ENCODE results near the gene EPDR1. TPM values are rescaled to one million over a fixed set of nuclear protein-coding genes. Genes with fewer than 3 reads are reported as not detected.
"Not testable (repeated sequence)": the region's sequence is repeated elsewhere in the genome, so short reads cannot be mapped to it uniquely, and the experiment has no call there.

The EPDR1 gene
- total RNA-seq, 2 donors from 2014 or later = 2.7 to 7.3 TPM

GRCh38 chr7:37947138-37947940 is 26.9 kb downstream of the EPDR1 start:
- Mint-ChIP-seq H3K4me1 (peaks cover 3% of the 10 kb centered on the region), H3K27ac (no peak overlapping the region), H3K4me3 (no peak overlapping the region), H3K9me3 (no peaks in the 10 kb centered on the region), H3K27me3 (ENCODE audit: insufficient read depth) (no peaks in the 10 kb centered on the region), H3K36me3 (ENCODE audit: low read depth) (no peaks in the 10 kb centered on the region)
- H3K36me3 ChIP-seq (ENCODE audit: control insufficient read depth, insufficient read depth, low read length) = no peaks in the 10 kb centered on the region
- no peak overlapping the region for H3K27ac ChIP-seq (ENCODE audit: low read depth, low read length)
- 91 to 92% methylated on average over 7 of the region's 7 CpGs for WGBS, 2 experiments (ENCODE audit: insufficient coverage in 1 of 2, insufficient read length in 1 of 2)
- no peak overlapping the region for H3K9ac ChIP-seq (ENCODE audit: extremely low read depth, low read length, poor library complexity, severe bottlenecking)
- no peak for DNase-seq
- no peak for TF ChIP-seq CTCF (conservative IDR thresholded peaks at IDR 0.05)
- H3K4me3 ChIP-seq (ENCODE audit: low read length) = no peak overlapping the region
- no peaks in the 10 kb centered on the region for H3K4me1 ChIP-seq (ENCODE audit: control insufficient read depth, insufficient read depth, low read length)
- H3K27me3 ChIP-seq (ENCODE audit: control insufficient read depth, insufficient read depth, low read length, poor library complexity, severe bottlenecking) = no peaks in the 10 kb centered on the region
- no peaks in the 10 kb centered on the region for H3K9me3 ChIP-seq (ENCODE audit: control insufficient read depth, low read length)

GRCh38 chr7:37947941-37948210 is 27.4 kb downstream of the EPDR1 start:
- no peaks in the 10 kb centered on the region for H3K27me3 Mint-ChIP-seq (ENCODE audit: insufficient read depth)
- H3K27me3 ChIP-seq (ENCODE audit: control insufficient read depth, insufficient read depth, low read length, poor library complexity, severe bottlenecking) = no peaks in the 10 kb centered on the region
- WGBS, 2 experiments (ENCODE audit: insufficient coverage in 1 of 2, insufficient read length in 1 of 2) = 88 to 89% methylated on average over 7 of the region's 7 CpGs
- TF ChIP-seq CTCF (conservative IDR thresholded peaks at IDR 0.05) = no peak
- peak overlapping the region; percentile 8 for H3K27ac ChIP-seq (ENCODE audit: low read depth, low read length)
- no peak overlapping the region for H3K9ac ChIP-seq (ENCODE audit: extremely low read depth, low read length, poor library complexity, severe bottlenecking)
- no peaks in the 10 kb centered on the region for H3K9me3 ChIP-seq (ENCODE audit: control insufficient read depth, low read length)
- DNase-seq = no peak
- H3K27ac Mint-ChIP-seq = no peak overlapping the region
- H3K36me3 ChIP-seq (ENCODE audit: control insufficient read depth, insufficient read depth, low read length) = no peaks in the 10 kb centered on the region
- no peaks in the 10 kb centered on the region for H3K36me3 Mint-ChIP-seq (ENCODE audit: low read depth)
- no peak overlapping the region for H3K4me3 Mint-ChIP-seq
- no peaks in the 10 kb centered on the region for H3K9me3 Mint-ChIP-seq
- H3K4me1 ChIP-seq (ENCODE audit: control insufficient read depth, insufficient read depth, low read length) = no peaks in the 10 kb centered on the region
- peaks cover 3% of the 10 kb centered on the region for H3K4me1 Mint-ChIP-seq
- H3K4me3 ChIP-seq (ENCODE audit: low read length) = no peak overlapping the region

- Histone ChIP-seq H3K9ac (ENCODE audit: extremely low read depth, low read length, poor library complexity, severe bottlenecking) (no peak overlapping the region), H3K36me3 (ENCODE audit: control insufficient read depth, insufficient read depth, low read length) (no peaks in the 10 kb centered on the region), H3K27ac (ENCODE audit: low read depth, low read length) (no peak overlapping the region), H3K4me1 (ENCODE audit: control insufficient read depth, insufficient read depth, low read length) (no peaks in the 10 kb centered on the region), H3K4me3 (ENCODE audit: low read length) (no peak overlapping the region), H3K27me3 (ENCODE audit: control insufficient read depth, insufficient read depth, low read length, poor library complexity, severe bottlenecking) (no peaks in the 10 kb centered on the region), H3K9me3 (ENCODE audit: control insufficient read depth, low read length) (no peaks in the 10 kb centered on the region)
- Mint-ChIP-seq H3K27me3 (ENCODE audit: insufficient read depth) (no peaks in the 10 kb centered on the region), H3K36me3 (ENCODE audit: low read depth) (no peaks in the 10 kb centered on the region), H3K4me1 (no peaks in the 10 kb centered on the region), H3K9me3 (no peaks in the 10 kb centered on the region), H3K4me3 (no peak overlapping the region), H3K27ac (no peak overlapping the region)
- 82 to 100% methylated on average over 1 to 2 of the region's 2 CpGs for WGBS, 2 experiments (ENCODE audit: insufficient coverage in 1 of 2, insufficient read length in 1 of 2)
- TF ChIP-seq CTCF (conservative IDR thresholded peaks at IDR 0.05) = no peak
- no peak for DNase-seq
These were observed 31.8 kb downstream of the EPDR1 start for GRCh38 chr7:37952240-37952639.

GRCh38 chr7:37954217-37954616 is 33.8 kb downstream of the EPDR1 start:
- not testable (repeated sequence) for DNase-seq; H3K9me3 Mint-ChIP-seq; H3K4me1 Mint-ChIP-seq; H3K4me3 Mint-ChIP-seq; H3K9ac ChIP-seq (ENCODE audit: extremely low read depth, low read length, poor library complexity, severe bottlenecking); H3K4me3 ChIP-seq (ENCODE audit: low read length); H3K27ac Mint-ChIP-seq; H3K36me3 ChIP-seq (ENCODE audit: control insufficient read depth, insufficient read depth, low read length); H3K36me3 Mint-ChIP-seq (ENCODE audit: low read depth); H3K27ac ChIP-seq (ENCODE audit: low read depth, low read length); H3K9me3 ChIP-seq (ENCODE audit: control insufficient read depth, low read length); H3K27me3 ChIP-seq (ENCODE audit: control insufficient read depth, insufficient read depth, low read length, poor library complexity, severe bottlenecking); H3K4me1 ChIP-seq (ENCODE audit: control insufficient read depth, insufficient read depth, low read length); H3K27me3 Mint-ChIP-seq (ENCODE audit: insufficient read depth)
- WGBS, 2 experiments (ENCODE audit: insufficient coverage in 1 of 2, insufficient read length in 1 of 2) = no CpG with 5 or more reads among the region's 1 CpG
